HK-2 (cell line): ENCODE measurements around the gene C19orf85.

ENCODE experiments used
- DNase-seq: peaks from one replicate; pipeline ENCODE4 v3.0.0-alpha.2; 2018; ENCODE audit not compliant: unreplicated experiment

The C19orf85 gene

DNA sequence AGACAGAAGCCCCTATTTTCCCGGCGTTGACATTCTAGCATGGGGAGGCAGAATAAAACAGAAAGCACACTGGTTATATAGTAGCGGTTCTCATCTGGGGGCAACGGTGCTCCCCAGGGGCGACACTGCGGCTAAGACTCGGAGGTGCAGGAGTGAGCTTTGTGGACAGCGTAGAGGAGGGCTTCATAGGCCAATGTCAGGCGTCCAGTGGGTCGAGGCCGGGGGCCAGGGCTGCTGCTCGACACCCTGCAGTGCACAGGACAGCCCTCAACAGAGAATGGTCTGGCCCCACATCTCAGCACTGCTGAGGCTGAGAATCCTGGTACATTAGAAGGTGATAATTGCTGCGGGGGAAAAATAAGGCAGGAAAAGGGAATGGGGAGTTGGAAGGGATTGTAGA lies 13.4 kb upstream of the C19orf85 start:
- no peak for DNase-seq

DNA sequence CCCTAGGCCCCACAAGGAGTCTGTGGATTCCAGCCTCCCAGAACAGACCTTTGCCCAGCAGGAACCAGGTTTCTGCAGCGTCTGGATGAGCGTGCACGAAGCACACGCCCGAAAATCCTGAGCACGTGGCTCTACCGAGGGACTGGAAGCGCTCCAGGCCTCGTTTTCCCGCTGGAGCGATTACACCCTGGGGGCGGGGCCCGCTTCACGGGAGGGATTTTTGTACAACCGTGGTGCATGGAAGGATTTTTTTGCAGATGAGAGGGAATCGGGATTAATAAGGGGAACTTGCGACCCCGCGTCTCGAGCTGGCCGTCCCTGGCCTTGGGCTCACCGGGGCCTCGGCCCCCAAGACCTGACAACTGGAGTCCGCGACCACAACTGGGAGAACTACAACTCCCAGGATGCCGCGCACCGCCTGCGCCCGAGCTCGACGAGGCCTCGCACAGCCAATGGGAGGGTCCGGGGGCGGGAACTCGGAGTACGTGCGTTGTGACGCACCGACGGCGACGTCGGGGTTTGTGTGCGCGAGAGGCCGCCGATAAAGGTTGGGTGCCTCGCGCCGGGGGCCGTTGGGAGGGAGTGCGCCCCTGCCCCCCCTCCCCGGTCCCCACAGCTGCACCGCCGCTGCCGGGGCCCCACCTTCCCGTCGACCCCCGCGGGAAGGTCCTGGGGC lies 11.7 kb upstream of the C19orf85 start, which contains the start of gene ZNF628:
Gene ZNF628 (plus strand): TSS at position 518 of the 676 bp plus-strand sequence. CDS start 3,294 bp downstream, outside the sequence.
- peak; percentile 99 for DNase-seq

DNA sequence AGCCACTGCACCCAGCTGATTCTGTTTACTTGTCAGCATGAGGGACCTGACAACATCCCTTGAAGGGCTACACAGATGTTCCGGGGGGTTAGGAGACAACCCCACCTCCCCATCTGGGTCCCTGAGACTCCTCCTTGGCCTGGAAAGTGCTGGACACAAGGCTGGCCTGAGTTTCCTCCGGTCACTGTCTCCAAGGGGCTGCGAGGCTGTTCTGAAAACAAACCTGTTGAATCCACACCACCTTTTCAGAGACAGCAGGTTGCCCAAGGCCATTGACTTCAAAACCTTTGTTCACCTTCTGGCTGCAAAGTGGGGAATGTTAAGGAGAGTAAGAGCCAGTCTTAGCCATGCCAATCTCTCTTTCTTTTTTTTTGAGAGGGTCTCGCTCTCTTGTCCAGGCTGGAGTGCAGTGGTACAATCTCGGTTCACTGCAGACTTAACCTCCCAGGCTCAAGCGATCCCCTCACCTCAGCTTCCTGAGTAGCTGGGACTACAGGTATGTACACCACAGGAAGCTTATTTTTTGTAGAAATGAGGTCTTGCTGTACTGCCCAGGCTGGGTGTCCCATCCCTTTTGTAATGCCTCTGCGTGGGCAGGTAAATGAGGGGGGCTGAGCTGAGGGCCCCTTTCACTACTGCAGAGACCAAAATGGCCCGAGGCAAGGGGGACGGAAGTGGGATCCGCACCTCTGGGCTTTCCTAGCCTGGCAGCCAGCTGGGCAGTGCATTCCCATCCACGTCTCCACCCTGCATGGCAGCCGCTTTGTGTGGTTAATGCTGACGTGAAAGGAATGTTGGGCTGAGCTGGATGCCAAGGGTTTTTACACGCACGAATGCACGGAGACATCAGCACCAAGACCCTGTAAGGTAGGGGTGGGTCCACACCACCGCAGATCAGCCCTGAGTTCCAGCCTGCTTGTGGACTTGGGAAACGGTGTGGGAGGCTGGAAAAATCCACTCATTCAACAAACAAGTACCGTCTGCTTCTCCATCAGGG lies 10.0 kb upstream of the C19orf85 start:
- peak; percentile 96 for DNase-seq

DNA sequence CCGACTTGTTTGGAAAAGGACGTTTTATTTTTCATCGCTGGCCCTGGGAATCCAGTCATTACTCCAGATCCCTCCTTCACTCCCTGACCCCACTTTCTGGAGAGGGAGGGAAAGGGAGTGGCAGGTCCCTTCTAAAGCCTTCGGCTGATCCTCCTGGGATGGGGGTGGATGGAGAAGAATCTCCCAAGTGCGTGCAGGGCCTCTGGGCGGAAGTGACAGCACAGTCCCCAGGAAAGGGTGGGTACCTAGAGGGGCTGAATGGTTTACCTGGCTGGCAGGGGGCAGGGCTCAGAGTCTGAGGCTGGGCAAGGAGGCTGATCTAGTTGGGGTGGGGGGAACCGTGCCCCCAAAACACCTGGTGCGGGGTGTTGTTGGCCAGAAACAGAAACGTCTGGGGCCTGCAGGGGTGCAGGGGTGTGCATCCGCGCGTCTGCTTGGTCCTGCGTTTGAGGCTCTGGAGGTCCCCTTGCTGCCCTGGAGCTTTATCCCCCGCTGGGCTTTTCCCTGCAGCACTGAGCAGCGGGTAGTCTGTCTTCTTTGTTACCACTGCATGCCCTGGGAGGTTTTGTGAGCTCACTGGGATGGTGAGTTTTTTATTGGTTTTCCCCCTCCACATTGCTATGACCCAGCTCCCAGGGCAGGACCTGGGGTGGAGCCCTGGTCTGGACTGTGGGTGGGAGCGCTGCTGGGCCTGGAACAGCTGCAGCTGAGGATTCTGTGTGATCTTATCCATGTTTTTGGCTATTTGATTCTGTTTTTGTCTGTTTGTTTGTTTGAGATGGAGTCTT lies 8.9 kb upstream of the C19orf85 start:
- peak; percentile 53 for DNase-seq

DNA sequence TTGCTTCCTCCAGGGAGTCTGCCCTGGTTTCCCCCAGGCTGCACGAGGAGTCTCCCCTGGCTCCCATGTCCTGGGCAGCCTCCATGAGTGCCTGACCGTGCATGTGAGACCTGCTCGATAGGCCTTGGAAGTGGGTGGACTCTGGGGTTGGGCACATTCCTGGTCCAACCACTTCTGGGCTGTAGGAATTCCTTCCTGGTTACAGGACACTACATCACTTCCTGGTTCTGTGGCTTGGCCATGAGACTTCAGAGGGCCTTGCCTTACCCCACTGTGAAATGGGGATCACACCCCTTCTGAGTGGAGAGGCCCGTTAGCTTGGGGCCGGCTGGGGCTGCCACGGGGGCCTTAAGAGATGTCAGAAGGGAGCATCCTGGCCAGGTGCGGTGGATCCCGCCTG lies 7.9 kb upstream of the C19orf85 start:
- DNase-seq, result peak; percentile 83

DNA sequence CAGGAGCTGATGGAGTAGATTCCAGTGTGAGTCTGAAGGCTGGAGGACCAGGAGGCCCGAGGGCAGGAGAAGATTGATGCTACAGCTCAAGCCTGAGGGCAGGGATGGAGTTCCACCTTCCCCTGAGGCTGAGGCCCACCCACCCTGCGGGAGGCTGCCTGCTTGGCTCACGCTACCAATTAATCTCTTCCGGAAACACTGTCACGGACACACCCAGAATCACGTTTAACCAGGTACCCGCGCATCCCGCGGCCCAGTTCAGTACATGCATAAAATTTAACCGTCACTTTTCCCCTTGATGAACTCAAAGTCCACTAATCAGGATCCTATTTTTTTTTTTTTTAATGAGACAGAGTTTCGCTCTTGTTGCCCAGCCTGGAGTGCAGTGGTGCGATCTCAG lies 6.7 kb upstream of the C19orf85 start:
- no peak for DNase-seq

DNA sequence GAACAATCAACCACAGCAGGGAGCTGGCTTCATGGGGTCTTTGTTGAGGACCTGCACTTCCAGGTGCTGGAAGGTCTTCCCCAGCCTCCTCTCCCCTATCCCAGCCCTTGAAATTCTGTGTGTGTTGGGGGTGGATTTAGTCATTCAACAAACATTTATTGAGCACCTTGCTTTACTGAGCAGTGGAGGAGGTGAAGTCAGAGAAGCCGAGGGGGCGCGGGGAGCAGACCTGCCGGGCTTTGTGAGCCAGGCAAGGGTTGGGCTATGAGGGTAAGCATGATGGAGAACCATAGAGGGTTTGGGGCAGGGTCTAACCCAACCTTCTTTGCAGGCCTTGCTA lies 3.5 kb upstream of the C19orf85 start:
- no peak for DNase-seq

DNA sequence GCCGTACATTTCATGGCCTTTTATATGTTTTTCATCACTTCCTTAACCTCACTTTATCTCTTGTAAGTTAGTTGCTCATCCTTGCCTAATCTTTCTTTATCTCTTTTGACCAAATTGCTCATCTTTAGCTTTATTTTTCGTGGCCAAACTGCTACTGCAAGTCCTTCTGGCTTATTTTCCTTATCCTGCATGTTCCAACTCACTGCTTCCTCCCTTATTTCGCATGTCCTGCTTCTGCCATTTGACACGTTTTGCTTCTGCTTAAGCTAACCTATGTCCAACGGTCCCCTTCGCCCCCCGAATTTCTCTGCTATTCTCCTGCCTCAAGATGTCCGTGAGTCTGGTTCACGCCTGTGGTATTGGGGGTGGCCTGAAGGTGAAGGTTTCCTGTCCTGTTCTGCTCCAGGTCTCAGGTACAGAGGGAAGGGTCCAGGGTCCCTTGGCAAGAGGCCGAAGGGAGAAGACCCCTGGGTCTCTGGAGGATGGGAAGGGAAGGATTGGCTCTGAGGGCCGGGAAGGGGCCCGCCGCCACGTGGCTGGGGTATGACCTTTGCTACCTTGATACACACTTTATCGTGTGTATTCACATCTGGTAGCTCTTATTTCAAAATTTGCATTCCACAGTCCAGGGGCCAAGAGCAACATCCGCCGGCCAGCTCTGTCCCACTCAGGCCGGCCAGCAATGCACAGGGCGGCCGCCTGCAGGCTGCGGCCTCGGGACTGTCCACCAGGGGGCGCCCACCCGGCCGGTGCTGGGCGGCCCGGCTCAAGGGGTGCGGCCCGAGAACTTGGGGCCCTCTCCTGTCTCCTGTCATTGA lies 2.9 kb upstream of the C19orf85 start:
- DNase-seq, result peak; percentile 80

DNA sequence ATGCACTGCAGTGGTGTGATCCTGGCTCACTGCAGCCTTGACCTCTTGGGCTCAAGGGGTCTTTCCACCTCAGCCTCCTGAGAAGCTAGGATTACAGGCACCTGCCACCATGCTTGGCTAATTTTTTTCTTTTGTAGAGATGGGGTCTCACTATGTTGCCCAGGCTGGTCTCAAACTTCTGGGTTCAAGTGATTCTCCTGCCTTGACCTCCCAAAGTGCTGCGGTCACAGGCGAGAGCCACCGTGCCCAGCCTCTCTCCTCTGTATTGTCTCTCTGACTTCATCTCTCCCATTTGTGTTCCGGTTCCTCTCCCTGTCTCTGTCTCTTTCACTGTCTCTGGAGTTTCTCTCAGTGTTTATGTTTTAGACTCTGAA lies 1.7 kb upstream of the C19orf85 start:
- DNase-seq, result no peak

DNA sequence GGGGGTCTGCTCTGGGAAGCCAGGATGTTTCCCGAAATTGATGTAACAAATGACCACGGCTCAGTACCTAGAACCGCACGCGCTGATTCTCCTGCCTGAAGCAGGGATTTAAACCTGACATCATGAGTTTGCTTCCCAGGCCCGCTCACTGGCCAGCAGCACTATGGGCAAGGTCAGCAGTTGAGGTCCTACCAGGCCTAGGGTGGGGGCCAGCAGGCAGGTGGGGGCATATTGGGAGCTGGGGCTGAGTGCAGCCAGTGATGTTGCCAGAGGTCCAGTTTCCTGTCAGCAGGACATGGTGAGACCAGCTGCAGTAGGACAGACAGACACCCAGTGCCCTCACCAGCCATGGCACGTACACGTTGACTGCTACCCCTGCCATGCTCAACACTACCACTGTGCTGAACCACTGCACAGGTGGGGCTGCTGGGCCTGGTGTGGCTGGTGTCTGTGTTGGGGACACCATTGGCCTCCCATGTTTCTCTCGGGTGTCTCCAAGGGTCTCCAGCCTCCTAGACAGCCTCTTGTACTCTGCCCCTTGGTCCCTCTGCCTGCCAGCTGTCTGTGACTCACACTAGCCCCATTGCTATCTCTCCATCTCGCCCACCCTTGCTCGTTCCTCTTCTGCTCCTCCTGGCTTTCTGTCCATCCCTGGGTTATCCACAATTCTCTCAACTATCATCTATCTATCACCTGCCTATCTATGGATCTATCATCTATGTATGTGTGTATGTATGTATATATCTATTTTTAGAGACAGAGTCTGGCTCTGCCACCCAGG lies 1.1 kb upstream of the C19orf85 start:
- no peak for DNase-seq

DNA sequence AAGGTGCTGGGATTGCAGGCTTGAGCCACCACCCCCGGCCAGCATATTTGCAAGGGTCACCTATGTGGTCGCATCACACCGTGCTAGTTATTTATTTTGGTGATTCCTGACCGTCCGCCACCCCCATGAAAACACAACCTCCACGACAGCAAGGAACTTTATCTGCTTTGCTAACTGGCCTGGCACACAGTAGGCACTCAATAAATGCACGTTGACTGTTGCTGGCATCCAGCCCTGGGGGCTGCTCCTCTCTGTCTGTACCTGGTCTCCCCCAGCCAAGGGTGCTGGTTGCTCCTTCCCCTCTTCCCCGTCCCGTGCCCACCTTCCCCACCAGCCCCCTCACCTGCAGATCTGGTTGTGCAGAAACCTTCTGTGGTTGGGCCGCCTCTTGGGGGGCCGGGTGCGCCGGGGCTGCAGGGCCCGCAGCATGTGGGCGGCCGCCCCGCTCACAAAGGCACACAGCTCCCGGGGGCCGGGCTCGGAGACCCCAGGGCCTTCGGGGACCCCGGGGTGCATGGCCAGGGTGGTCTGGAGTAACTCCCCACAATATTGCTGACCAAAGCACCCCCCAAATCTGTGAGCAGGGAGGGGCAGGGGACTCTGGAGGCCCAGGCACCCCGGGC lies 401 bp downstream of the C19orf85 start:
- DNase-seq, result no peak

DNA sequence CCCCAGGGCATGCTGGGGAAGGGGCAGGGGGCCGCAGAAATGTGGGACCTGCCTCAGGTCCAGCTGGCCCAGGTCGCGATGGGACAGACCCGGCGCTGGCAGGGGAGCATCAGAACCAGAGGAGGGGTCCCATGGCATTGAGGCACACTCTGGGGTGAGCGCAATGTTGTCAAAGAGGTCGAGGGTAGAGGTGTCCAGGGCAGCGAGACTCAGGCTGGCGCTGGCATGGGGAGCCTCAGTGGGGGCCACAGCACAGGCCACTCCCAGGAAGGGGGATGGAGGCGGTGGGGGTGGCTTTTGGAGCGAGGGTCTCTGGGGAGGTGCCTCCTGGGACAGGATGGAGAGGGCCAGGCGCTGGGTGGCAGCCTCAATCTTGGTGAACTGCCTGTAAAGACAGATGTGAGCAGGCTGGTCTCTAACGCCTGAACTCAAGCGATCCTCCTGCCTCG lies 944 bp downstream of the C19orf85 start:
- DNase-seq, result no peak

DNA sequence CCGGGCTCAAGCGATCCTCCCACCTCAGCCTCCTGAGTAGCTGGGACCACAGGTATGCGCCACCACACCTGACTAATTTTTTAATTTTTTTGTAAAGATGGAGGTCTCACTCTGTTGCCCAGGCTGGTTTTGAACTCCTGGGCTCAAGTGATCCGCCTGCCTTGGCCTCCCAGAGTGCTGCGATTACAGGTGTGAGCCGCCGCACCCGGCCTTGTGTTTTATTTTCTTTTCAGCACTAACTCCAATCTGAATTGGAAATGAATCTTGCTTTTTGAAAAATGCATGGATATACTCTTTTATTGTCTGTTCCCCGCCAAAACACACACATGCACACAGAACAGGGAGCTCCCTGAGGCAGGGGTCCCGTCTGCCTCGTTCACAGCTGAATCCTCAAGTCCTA lies 1.8 kb downstream of the C19orf85 start:
- DNase-seq, result no peak

DNA sequence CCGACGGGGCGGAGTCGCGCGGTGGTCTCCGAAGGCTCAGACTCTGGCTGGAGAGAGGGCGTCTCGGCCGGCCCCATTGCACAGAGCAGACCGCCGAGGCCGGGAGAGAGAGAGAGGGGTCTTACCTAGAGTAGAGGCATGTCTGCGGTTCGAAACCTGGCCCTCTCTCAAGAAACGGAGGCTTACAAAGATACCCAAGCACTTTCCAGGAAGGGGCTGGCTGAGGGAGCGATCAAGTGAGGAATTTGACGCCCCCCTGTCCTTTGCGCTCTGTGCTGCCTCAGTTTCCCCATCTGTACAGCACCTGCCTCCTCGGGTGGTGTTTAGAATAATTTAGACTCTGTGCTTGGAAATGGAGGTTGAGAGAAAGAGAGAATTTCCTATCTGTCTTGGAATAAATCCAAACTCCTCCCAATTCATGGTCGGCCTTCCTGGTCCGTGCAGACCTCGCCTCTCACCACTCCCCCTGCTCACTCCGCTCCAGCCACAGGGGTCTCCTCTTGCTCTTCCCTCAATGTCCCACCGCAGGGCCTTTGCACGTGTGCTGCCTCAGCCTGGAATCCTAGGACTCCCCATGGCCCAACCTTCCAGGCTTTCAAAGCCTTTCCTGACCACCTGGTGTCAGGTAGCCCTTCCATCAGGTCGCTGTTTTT lies 2.5 kb downstream of the C19orf85 start:
- no peak for DNase-seq

DNA sequence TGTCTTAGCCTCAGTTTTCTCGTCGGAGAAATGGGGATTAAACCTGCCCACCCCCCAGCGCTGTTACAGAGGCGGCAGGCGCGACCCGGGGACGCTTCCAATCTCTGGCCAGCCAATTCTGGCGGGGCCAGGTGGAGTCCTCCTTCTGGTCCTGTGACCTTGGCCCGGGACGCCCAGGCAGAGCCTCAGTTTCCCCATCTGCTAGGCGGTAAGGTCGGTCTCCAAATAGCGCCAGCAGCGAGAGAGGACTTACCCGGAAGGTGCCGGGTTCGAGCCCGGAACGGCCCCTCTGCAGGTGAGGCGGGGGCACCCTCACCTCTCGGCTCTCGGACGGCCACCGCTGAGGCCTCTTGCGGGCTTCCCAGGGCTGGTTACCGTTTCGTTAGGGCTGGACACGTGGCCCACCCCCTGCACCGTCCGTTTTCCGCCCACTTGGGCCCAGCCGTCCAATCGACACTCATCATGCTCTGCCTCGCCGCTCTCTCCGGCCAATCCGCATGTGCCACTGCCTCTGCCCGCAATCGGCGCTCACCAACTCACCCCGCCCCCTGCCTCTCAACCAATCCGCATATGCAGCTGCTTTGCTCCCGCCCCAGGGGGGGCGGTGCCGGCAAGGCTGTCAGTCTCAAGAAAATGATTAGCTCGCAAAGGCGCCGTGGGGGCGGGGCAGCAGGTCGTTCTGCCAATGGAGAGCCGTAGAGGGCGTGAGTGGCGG lies 3.1 kb downstream of the C19orf85 start, which contains the start of gene ISOC2:
Gene ISOC2 (minus strand): TSS at position 384 of the 715 bp plus-strand sequence. CDS start 5,156 bp downstream, outside the sequence.
- peak; percentile 100 for DNase-seq

DNA sequence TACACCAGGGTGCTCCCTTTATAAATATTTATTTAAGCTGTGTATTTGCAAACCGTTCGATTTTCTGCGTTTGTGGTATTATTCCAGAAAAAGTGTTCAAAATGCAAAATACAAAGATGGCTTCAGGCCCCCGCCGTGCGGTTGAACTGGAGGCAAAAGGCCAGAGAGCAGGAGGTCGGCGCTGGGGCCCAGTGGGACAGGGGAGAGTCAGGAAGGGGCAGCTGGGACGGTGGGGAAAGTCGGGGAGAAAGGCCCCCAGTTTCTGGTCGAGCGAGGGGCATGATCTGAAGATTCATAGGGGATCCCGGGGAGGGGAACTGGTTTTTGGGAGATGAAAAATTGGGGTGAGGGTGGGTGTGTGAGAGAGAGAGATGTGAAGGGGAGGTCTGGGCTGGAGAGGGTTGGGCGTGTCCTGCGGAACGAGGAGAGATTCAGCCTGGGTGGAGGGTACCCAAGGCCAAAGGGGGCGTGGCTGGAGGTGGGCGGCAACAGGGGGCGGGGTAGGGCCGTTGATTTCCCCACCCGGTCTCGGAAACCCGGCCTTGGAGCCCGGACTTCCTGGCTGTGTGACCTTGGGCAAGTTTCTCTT lies 3.8 kb downstream of the C19orf85 start:
- DNase-seq, result peak; percentile 64

DNA sequence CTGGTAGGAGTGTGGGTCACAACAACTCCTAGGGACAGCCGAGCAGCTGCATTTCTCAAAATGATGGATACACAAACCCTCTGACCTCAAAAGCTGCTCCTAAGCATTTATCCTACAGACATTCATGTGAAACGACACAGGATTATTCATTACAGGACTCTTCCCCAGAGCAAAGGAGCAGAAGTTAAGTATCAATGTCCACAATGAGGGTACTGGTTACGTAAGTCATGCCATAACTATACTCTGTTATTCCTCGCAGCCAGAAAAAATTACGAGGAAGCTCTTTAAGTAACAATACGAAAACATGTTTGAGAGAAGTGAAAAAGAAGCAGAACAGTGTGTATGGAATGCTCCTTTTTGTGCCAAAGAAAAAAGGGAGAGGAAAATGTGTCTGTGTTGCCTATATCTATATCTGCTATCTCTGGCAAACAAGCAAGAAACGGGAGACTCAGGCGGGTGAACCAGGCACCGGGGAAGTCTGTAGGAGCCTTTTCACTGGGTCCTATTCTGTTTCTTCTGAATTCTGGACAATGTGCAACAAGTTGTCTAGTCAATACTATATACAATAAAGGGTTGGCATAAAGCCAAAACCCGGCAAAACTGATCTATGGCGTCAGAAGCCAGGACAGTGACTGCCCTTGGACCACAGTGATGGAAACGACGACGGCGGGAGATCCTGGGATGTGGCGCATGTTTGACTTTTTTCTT lies 4.4 kb downstream of the C19orf85 start:
- no peak for DNase-seq

DNA sequence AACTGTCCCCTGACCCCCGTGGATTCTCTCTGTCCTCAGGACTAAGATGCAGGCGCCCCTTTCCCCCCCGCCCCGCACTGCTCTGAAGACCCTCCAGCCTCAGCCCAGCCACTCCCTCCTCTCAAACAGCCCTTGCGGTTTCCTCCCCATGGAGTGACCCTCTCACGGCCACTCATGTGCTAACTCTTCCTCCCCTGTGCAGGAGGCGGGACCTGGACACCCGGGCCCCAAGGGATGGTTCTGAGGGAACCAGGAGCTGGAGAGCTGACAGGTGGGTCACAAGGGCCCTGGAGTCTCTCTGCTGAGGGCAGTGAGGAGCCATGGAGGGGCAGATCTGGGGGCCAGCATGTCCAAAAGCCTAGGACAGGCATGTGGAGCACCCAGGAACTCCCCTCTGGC lies 5.0 kb downstream of the C19orf85 start:
- no peak for DNase-seq
